Nephron (organoid): ENCODE results near the gene RELN.
"Not testable (repeated sequence)": the region's sequence is repeated elsewhere in the genome, so short reads cannot be mapped to it uniquely, and the experiment has no call there.

Experiments used
- H3K27ac Mint-ChIP-seq, 3 experiments: 2 replicates each; pipeline ENCODE4 v1.8.0; 2020; ENCODE audit warnings: mixed read lengths in 3 of 3, mild to moderate bottlenecking in 2 of 3, moderate library complexity in 1 of 3
- H3K27me3 Mint-ChIP-seq: 2 replicates; pipeline ENCODE4 v1.8.0; 2021; ENCODE audit warnings: low read depth, mild to moderate bottlenecking, moderate library complexity, mixed read lengths
- H3K36me3 Mint-ChIP-seq: 2 replicates; pipeline ENCODE4 v1.8.0; 2020; ENCODE audit warnings: low read depth, mixed read lengths
- H3K4me1 Mint-ChIP-seq: 2 replicates; pipeline ENCODE4 v1.8.0; 2020; ENCODE audit warnings: mixed read lengths
- H3K4me3 Mint-ChIP-seq, 3 experiments: 2 replicates each; pipeline ENCODE4 v1.8.0; 2020; ENCODE audit warnings: mild to moderate bottlenecking in 3 of 3, mixed read lengths in 3 of 3, moderate library complexity in 2 of 3
- H3K9me3 Mint-ChIP-seq: 2 replicates; pipeline ENCODE4 v1.8.0; 2020; ENCODE audit warnings: mixed read lengths
- TF ChIP-seq, protein P1 (sequence below), 3 experiments: fragments of 200-600 bp; sonication (generic); IDR thresholded peaks; one replicate each; pipeline ENCODE4 v1.5.0; 2021; ENCODE audit warnings: antibody characterized with exemption in 3 of 3; ENCODE audit not compliant: unreplicated experiment in 3 of 3

RELN gene

DNA sequence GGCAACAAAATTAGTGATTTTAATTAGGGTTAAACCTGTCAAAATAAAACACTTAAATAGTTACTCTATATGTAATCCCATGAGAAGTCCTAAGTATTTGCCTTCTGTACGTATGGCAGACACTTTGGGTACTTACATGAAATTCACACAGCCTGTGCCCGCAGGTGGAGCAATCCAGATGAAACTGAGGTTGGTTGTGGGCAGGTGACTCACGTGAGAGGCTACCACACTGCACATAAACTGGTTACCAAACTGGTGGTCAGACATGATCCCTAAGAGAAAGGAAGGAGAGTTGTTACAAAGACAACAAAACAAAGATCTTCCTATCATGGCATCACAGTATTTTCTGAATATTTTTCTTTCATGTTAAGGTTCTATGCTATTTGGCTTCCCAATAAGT, 156.1 kb downstream of the RELN start:
- Mint-ChIP-seq H3K36me3 (no peaks in the 10 kb centered on the region), H3K4me3 (no peak overlapping the region), H3K27ac (no peak overlapping the region), H3K9me3 (no peaks in the 10 kb centered on the region), H3K27me3 (no peaks in the 10 kb centered on the region), H3K4me1 (no peaks in the 10 kb centered on the region)
- TF ChIP-seq, protein P1, sequence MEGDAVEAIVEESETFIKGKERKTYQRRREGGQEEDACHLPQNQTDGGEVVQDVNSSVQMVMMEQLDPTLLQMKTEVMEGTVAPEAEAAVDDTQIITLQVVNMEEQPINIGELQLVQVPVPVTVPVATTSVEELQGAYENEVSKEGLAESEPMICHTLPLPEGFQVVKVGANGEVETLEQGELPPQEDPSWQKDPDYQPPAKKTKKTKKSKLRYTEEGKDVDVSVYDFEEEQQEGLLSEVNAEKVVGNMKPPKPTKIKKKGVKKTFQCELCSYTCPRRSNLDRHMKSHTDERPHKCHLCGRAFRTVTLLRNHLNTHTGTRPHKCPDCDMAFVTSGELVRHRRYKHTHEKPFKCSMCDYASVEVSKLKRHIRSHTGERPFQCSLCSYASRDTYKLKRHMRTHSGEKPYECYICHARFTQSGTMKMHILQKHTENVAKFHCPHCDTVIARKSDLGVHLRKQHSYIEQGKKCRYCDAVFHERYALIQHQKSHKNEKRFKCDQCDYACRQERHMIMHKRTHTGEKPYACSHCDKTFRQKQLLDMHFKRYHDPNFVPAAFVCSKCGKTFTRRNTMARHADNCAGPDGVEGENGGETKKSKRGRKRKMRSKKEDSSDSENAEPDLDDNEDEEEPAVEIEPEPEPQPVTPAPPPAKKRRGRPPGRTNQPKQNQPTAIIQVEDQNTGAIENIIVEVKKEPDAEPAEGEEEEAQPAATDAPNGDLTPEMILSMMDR (IDR thresholded peaks at IDR 0.05; ENCODE audit: unreplicated experiment in 3 of 3), result no peak

DNA sequence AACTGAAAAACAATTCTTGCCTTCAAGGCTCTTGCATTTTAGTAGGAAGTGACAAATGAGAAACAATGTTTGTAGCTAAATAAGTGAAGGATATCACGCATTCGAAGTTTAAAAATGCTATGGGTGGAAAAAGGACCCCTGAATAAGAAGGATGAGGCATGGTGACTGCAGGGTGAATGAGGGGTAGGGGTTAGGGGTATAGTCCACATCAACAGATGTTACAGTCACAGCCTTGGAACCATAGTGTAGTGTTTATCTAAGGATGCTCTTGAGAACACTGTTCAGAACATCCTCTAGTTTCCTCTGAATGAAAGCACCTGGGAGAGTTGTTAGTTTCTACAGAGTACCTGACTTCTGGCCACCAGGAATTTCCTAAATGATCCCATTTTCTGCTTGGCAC, 157.0 kb downstream of the RELN start:
- no peaks in the 10 kb centered on the region for H3K27me3 Mint-ChIP-seq
- no peaks in the 10 kb centered on the region for H3K36me3 Mint-ChIP-seq
- TF ChIP-seq, protein P1 (IDR thresholded peaks at IDR 0.05; ENCODE audit: unreplicated experiment in 3 of 3), result no peak
- no peak overlapping the region for H3K27ac Mint-ChIP-seq
- no peaks in the 10 kb centered on the region for H3K4me1 Mint-ChIP-seq
- no peak overlapping the region for H3K4me3 Mint-ChIP-seq
- H3K9me3 Mint-ChIP-seq, result no peaks in the 10 kb centered on the region

DNA sequence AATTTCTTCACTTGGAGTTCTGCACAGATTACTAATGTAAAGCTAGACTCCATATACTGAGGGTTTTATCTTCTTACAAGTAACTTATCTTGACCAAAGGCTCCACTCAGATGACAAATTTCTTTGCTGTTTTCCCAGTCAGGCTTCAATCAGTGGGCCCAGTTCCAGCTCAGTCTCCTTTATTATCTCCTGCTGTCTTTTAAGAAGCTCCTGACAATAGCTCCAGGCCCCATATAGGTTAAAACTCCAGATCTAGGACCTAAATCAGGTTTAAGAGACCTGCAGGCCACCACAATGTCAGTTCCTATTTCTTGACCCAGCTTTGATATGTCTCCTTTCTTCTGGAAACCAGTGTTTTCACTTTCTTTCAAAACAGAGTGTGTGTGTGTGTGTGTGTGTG, 165.2 kb downstream of the RELN start:
- no peaks in the 10 kb centered on the region for H3K36me3 Mint-ChIP-seq
- TF ChIP-seq, protein P1 (IDR thresholded peaks at IDR 0.05; ENCODE audit: unreplicated experiment in 3 of 3), result no peak

DNA sequence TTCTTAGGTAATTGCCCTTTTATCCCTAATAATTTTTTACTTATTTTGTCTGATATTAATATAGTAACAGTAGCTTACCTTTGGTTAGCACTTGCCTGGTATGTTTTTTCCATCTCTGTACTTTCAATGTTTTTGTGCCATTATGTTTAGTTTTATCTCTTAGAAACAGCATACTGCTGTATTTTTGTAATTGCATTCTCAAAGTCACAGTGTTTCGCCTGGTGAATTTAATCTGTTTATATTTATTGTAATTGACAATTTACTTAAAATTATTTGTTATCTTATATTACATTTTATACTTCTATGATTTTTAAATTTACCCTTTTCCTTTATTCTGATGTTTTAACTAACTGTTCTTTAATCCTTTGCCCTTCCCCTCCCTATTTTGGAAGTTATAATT, 166.4 kb downstream of the RELN start:
- peaks cover 6% of the 10 kb centered on the region for H3K9me3 Mint-ChIP-seq
- H3K4me1 Mint-ChIP-seq, result no peaks in the 10 kb centered on the region
- TF ChIP-seq, protein P1 (IDR thresholded peaks at IDR 0.05; ENCODE audit: unreplicated experiment in 3 of 3), result no peak
- no peak overlapping the region for H3K27ac Mint-ChIP-seq
- H3K36me3 Mint-ChIP-seq, result no peaks in the 10 kb centered on the region
- no peak overlapping the region for H3K4me3 Mint-ChIP-seq
- no peaks in the 10 kb centered on the region for H3K27me3 Mint-ChIP-seq

More for the DNA sequence above, 165.2 kb downstream of the RELN start:
- Mint-ChIP-seq H3K9me3 (peaks cover 6% of the 10 kb centered on the region), H3K27me3 (no peaks in the 10 kb centered on the region), H3K4me3 (no peak overlapping the region), H3K4me1 (no peaks in the 10 kb centered on the region), H3K27ac (no peak overlapping the region)

DNA sequence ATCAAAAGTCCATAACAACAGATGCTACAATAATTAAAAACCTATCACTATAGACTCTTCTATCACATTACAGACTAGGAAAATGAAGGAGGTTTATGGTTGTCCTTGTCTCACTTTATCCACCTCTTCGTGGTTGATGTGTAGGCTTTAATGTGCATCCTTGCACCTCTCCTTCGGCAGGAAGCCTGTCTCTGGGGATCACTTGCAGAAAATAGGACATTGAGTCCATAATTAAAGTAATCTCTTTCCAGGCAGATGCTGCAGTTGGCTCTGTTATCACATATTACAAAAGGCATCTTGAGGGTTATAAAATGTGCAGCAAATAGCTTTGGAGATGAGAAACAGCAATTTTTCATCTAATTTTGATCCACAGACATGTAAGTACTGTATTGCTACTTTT, 168.4 kb downstream of the RELN start:
- TF ChIP-seq, protein P1 (IDR thresholded peaks at IDR 0.05; ENCODE audit: unreplicated experiment in 3 of 3), result no peak
- no peaks in the 10 kb centered on the region for H3K4me1 Mint-ChIP-seq
- H3K36me3 Mint-ChIP-seq, result no peaks in the 10 kb centered on the region
- H3K27me3 Mint-ChIP-seq, result no peaks in the 10 kb centered on the region
- no peak overlapping the region for H3K4me3 Mint-ChIP-seq
- no peak overlapping the region for H3K27ac Mint-ChIP-seq
- H3K9me3 Mint-ChIP-seq, result peaks cover 6% of the 10 kb centered on the region

DNA sequence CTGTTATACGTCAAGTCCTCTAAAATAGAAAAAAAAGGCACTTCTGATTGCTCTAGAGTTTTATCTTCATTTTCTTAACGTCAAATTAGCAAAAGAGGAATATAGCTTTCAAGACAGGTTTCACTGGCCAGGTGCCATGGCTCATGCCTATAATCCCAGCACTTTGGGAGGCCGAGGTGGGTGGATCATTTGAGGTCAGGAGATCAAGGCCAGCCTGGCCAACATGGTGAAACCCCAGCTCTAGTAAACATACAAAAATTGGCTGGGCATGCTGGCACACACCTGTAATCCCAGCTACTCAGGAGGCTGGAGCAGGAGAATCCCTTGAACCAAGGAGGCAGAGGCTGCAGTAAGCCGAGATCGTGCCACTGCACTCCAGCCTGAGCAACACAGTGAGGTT, 173.5 kb downstream of the RELN start:
- not testable (repeated sequence) for H3K36me3 Mint-ChIP-seq, H3K9me3 Mint-ChIP-seq, H3K27me3 Mint-ChIP-seq, H3K4me3 Mint-ChIP-seq, H3K4me1 Mint-ChIP-seq, H3K27ac Mint-ChIP-seq
